ENCODE measurements around the gene GCFC2.

- TF ChIP-seq CTCF (IDR thresholded peaks at IDR 0.05; ENCODE audit: low read depth, low read length) = no peak
- no peak for TF ChIP-seq EZH2phosphoT487 (IDR thresholded peaks at IDR 0.05; ENCODE audit: low read depth)
These were observed 75.8 kb downstream of the GCFC2 start for GRCh38 chr2:75634945-75635344.

All from OCI-LY3 (cell line).